Left ventricle myocardium inferior (tissue), 1 donor: Measurements from ENCODE around the gene SLC25A29. TPM values are rescaled to one million over a fixed set of nuclear protein-coding genes. Genes with fewer than 3 reads are reported as not detected.

Experiments
- DNase-seq: peaks from one replicate; pipeline ENCODE4 v3.0.0-alpha.2; 2020
- H3K27ac ChIP-seq: fragments of 200-600 bp; replicated peaks from 2 replicates; pipeline ENCODE4 v1.8.0; 2021
- H3K27me3 ChIP-seq: fragments of 200-600 bp; 2 replicates; pipeline ENCODE4 v1.8.0; 2021; ENCODE audit warnings: low read depth
- H3K36me3 ChIP-seq: fragments of 200-600 bp; 2 replicates; pipeline ENCODE4 v1.8.0; 2021
- H3K4me1 ChIP-seq: fragments of 200-600 bp; 2 replicates; pipeline ENCODE4 v1.8.0; 2021
- H3K4me3 ChIP-seq: fragments of 200-600 bp; 2 replicates; pipeline ENCODE4 v1.8.0; 2021; ENCODE audit warnings: mild to moderate bottlenecking, moderate library complexity
- H3K9me3 ChIP-seq: fragments of 200-600 bp; replicated peaks from 2 replicates; pipeline ENCODE4 v1.8.0; 2021
- CTCF ChIP-seq: fragments of 200-600 bp; IDR thresholded peaks from 2 replicates; pipeline ENCODE4 v1.8.0; 2021; ENCODE audit warnings: antibody characterized with exemption, mild to moderate bottlenecking, borderline replicate concordance
- intact Hi-C: fragments of 100-400 bp; cut with micrococcal nuclease; formaldehyde crosslinking; loops from one replicate; pipeline ENCODE4 v1.11.0; 2022
- total RNA-seq: library from RNA; stranded (reverse); fragmentation: NEBNext Ultra II Directional; extraction: Animal tissue kit (Norgen Biotek cat#: 25700); gene quantifications from one replicate; pipeline ENCODE4 v1.2.1, GENCODE V29; 2021
- donor health status: DM: no; HTN: yes; CAD: no; lungs with severe emphysema.

SLC25A29 gene
- total RNA-seq, 1 donor from 2014 or later: 24.5 TPM

- Histone ChIP-seq H3K27me3 (no peaks in the 10 kb centered on the region), H3K36me3 (peaks cover 17% of the 10 kb centered on the region), H3K4me3 (no peak overlapping the region), H3K4me1 (no peaks in the 10 kb centered on the region), H3K9me3 (no peaks in the 10 kb centered on the region), H3K27ac (no peak overlapping the region)
- intact Hi-C loops: no loop called here
- no peak for TF ChIP-seq CTCF
- DNase-seq: no peak
These were observed 23.2 kb upstream of the SLC25A29 start for GRCh38 chr14:100329233-100330006.

GRCh38 chr14:100328495-100329163, 22.4 kb upstream of the SLC25A29 start:
- no peak overlapping the region for H3K27ac ChIP-seq
- H3K4me3 ChIP-seq: no peak overlapping the region
- no peak for TF ChIP-seq CTCF
- no peaks in the 10 kb centered on the region for H3K27me3 ChIP-seq
- intact Hi-C loops: no loop called here
- DNase-seq: no peak
- no peaks in the 10 kb centered on the region for H3K9me3 ChIP-seq
- H3K4me1 ChIP-seq: no peaks in the 10 kb centered on the region
- H3K36me3 ChIP-seq: peaks cover 9% of the 10 kb centered on the region

GRCh38 chr14:100327128-100327527, 20.9 kb upstream of the SLC25A29 start:
- intact Hi-C loops: no loop called here
- Histone ChIP-seq H3K4me1 (peaks cover under 1% of the 10 kb centered on the region), H3K27ac (no peak overlapping the region), H3K36me3 (no peaks in the 10 kb centered on the region), H3K4me3 (no peak overlapping the region), H3K9me3 (no peaks in the 10 kb centered on the region), H3K27me3 (no peaks in the 10 kb centered on the region)
- DNase-seq: no peak
- no peak for TF ChIP-seq CTCF

- no peaks in the 10 kb centered on the region for H3K27me3 ChIP-seq
- H3K27ac ChIP-seq: no peak overlapping the region
- DNase-seq: no peak
- H3K4me1 ChIP-seq: peaks cover 5% of the 10 kb centered on the region
- no peaks in the 10 kb centered on the region for H3K36me3 ChIP-seq
- H3K4me3 ChIP-seq: no peak overlapping the region
- intact Hi-C loops: no loop called here
- no peak for TF ChIP-seq CTCF
- H3K9me3 ChIP-seq: no peaks in the 10 kb centered on the region
These were observed 19.7 kb upstream of the SLC25A29 start for GRCh38 chr14:100325958-100326357.

- intact Hi-C loops: no loop called here
- DNase-seq: no peak
- H3K27me3 ChIP-seq: no peaks in the 10 kb centered on the region
- TF ChIP-seq CTCF: no peak
- no peak overlapping the region for H3K27ac ChIP-seq
- no peaks in the 10 kb centered on the region for H3K9me3 ChIP-seq
- no peaks in the 10 kb centered on the region for H3K36me3 ChIP-seq
- peaks cover 5% of the 10 kb centered on the region for H3K4me1 ChIP-seq
- no peak overlapping the region for H3K4me3 ChIP-seq
These were observed 19.0 kb upstream of the SLC25A29 start for GRCh38 chr14:100325231-100325632.
